ENCODE results near the gene SH3BGRL3.

GRCh38 chr1:26285366-26286063, 5.6 kb downstream of the SH3BGRL3 start:
- peak; percentile 69 to 83 for TF ChIP-seq CTCF (conservative IDR thresholded peaks at IDR 0.05; ENCODE audit: low read depth in 2 of 2)
- TF ChIP-seq POLR2AphosphoS5 (IDR thresholded peaks at IDR 0.05; ENCODE audit: low read depth), result no peak
- TF ChIP-seq EZH2 (IDR thresholded peaks at IDR 0.05; ENCODE audit: low read depth, unreplicated experiment), result no peak
- TF ChIP-seq CREB1 (CRISPR knock-in tag; IDR thresholded peaks at IDR 0.05; ENCODE audit: low read depth), result no peak
- no peak for TF ChIP-seq EZH2phosphoT487 (IDR thresholded peaks at IDR 0.05; ENCODE audit: unreplicated experiment)
- no peak for TF ChIP-seq REST (IDR thresholded peaks at IDR 0.05; ENCODE audit: unreplicated experiment)
- TF ChIP-seq JUNB (IDR thresholded peaks at IDR 0.05; ENCODE audit: unreplicated experiment), result no peak
- TF ChIP-seq ZNF462 (CRISPR knock-in tag; IDR thresholded peaks at IDR 0.05), result no peak
- no peak for TF ChIP-seq NANOG (IDR thresholded peaks at IDR 0.05; ENCODE audit: borderline replicate concordance)

Data from GM23338 (cell line).